Trophoblast cell (in vitro differentiated cells and primary cell): Measurements from ENCODE around the gene ADK.

Experiments
- DNase-seq, 2 donors: peaks; one replicate each; pipeline ENCODE4 v3.0.0-alpha.2; 2016
- H2AFZ ChIP-seq: 2 replicates; pipeline ENCODE4 v1.6.1; 2013; ENCODE audit warnings: low read length, moderate library complexity, mild to moderate bottlenecking; ENCODE audit not compliant: insufficient read depth, poor library complexity
- H2AK5ac ChIP-seq: 2 replicates; pipeline ENCODE4 v1.6.1; 2013; ENCODE audit warnings: mild to moderate bottlenecking, low read length
- H2BK120ac ChIP-seq: 2 replicates; pipeline ENCODE4 v1.6.1; 2013; ENCODE audit warnings: low read length, mild to moderate bottlenecking, moderate library complexity; ENCODE audit not compliant: insufficient read depth, poor library complexity
- H2BK12ac ChIP-seq: 2 replicates; pipeline ENCODE4 v1.6.1; 2013; ENCODE audit warnings: mild to moderate bottlenecking, low read length, moderate library complexity
- H2BK5ac ChIP-seq: 2 replicates; pipeline ENCODE4 v1.6.1; 2013; ENCODE audit warnings: low read length, low read depth, moderate library complexity, mild to moderate bottlenecking; ENCODE audit not compliant: poor library complexity
- H3K14ac ChIP-seq: 2 replicates; pipeline ENCODE4 v1.6.1; 2013; ENCODE audit warnings: mild to moderate bottlenecking, low read length
- H3K18ac ChIP-seq: 2 replicates; pipeline ENCODE4 v1.6.1; 2013; ENCODE audit warnings: mild to moderate bottlenecking, low read length
- H3K23ac ChIP-seq: 2 replicates; pipeline ENCODE4 v1.6.1; 2013; ENCODE audit warnings: low read length
- H3K27ac ChIP-seq: 2 replicates; pipeline ENCODE4 v1.5.1; 2013; ENCODE audit warnings: low read depth, mild to moderate bottlenecking, inconsistent platforms, low read length, moderate library complexity
- H3K27me3 ChIP-seq: 2 replicates; pipeline ENCODE4 v1.6.1; 2013; ENCODE audit warnings: inconsistent platforms, mild to moderate bottlenecking, low read length, moderate library complexity; ENCODE audit not compliant: insufficient read depth
- H3K36me3 ChIP-seq, 2 experiments: 1 replicate in 1 of 2; 2 replicates in 1 of 2; pipeline ENCODE4 v1.6.1; 2013; ENCODE audit warnings: low read length in 2 of 2, mild to moderate bottlenecking in 2 of 2, moderate library complexity in 1 of 2; ENCODE audit not compliant: insufficient read depth in 2 of 2, control insufficient read depth in 1 of 2
- H3K4ac ChIP-seq: 2 replicates; pipeline ENCODE4 v1.6.1; 2013; ENCODE audit warnings: low read depth, mild to moderate bottlenecking, low read length, moderate library complexity
- H3K4me1 ChIP-seq, 2 experiments: 1 replicate in 1 of 2; 2 replicates in 1 of 2; pipeline ENCODE4 v1.6.1; 2013; ENCODE audit warnings: low read length in 2 of 2, mild to moderate bottlenecking in 2 of 2, moderate library complexity in 1 of 2; ENCODE audit not compliant: insufficient read depth in 2 of 2, control insufficient read depth in 1 of 2
- H3K4me2 ChIP-seq: 2 replicates; pipeline ENCODE4 v1.6.1; 2013; ENCODE audit warnings: inconsistent platforms, mild to moderate bottlenecking, low read length, moderate library complexity
- H3K4me3 ChIP-seq: 2 replicates; pipeline ENCODE4 v1.5.1; 2013; ENCODE audit warnings: mild to moderate bottlenecking, low read depth, low read length, inconsistent platforms
- H3K79me1 ChIP-seq: one replicate; pipeline ENCODE4 v1.6.1; 2013; ENCODE audit warnings: low read length
- H3K79me2 ChIP-seq: 2 replicates; pipeline ENCODE4 v1.6.1; 2013; ENCODE audit warnings: low read length, mild to moderate bottlenecking; ENCODE audit not compliant: control insufficient read depth, insufficient read depth, poor library complexity
- H3K9ac ChIP-seq: 2 replicates; pipeline ENCODE4 v1.6.1; 2013; ENCODE audit warnings: mild to moderate bottlenecking, low read length
- H3K9me3 ChIP-seq: 2 replicates; pipeline ENCODE4 v1.6.1; 2013; ENCODE audit warnings: low read depth, mild to moderate bottlenecking, control low read depth, inconsistent platforms, low read length; ENCODE audit not compliant: insufficient read depth
- H4K12ac ChIP-seq: 2 replicates; pipeline ENCODE4 v1.6.1; 2013; ENCODE audit warnings: low read depth, mild to moderate bottlenecking, low read length, moderate library complexity
- H4K8ac ChIP-seq: 2 replicates; pipeline ENCODE4 v1.6.1; 2013; ENCODE audit warnings: low read depth, mild to moderate bottlenecking, low read length, moderate library complexity
- H4K91ac ChIP-seq: one replicate; pipeline ENCODE4 v1.6.1; 2013; ENCODE audit warnings: low read depth, mild to moderate bottlenecking, low read length, moderate library complexity
- WGBS: extraction: QIAGEN DNeasy Blood & Tissue Kit; methylation state at CpG from one replicate; pipeline ENCODE4 v1.1.7; 2013; ENCODE audit warnings: missing lambda C conversion rate; ENCODE audit not compliant: insufficient read length, insufficient coverage; ENCODE audit errors: extremely low coverage; 5-methylcytosine and 5-hydroxymethylcytosine counted together

ADK gene

DNA sequence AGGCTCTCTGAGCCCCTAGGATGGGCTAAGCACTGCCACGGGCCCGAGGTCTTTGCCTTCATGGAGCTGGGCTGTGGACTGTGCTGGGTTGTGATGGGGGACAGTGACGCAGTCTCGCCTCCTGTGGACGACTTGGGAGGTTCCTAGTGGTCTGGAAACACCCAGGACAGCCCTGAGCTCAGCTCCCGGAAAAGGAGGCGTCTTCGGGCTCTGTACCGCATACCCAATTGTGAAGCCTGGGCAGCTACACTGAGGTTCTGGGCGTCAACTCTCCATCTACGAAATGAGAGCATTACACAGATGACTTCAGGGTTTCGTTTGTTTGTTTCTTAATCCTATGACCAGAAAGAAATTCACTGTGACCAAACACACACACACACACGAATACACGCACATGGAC, 595.8 kb downstream of the ADK start:
- no peak overlapping the region for H2BK120ac ChIP-seq
- H3K4ac ChIP-seq, result no peak overlapping the region
- H4K12ac ChIP-seq, result no peak overlapping the region
- H3K18ac ChIP-seq, result no peak overlapping the region
- no peak overlapping the region for H3K27ac ChIP-seq
- no peak overlapping the region for H3K4me3 ChIP-seq
- no peak overlapping the region for H3K9ac ChIP-seq
- no peaks in the 10 kb centered on the region for H3K4me1 ChIP-seq
- WGBS, result no CpG with 5 or more reads among the region's 14 CpGs
- no peaks in the 10 kb centered on the region for H3K79me2 ChIP-seq
- H2AK5ac ChIP-seq, result no peak overlapping the region
- no peak overlapping the region for H4K91ac ChIP-seq
- no peaks in the 10 kb centered on the region for H3K79me1 ChIP-seq
- H3K14ac ChIP-seq, result no peak overlapping the region
- H2BK12ac ChIP-seq, result no peak overlapping the region
- no peaks in the 10 kb centered on the region for H3K36me3 ChIP-seq
- H3K4me2 ChIP-seq, result no peak overlapping the region
- H3K23ac ChIP-seq, result no peak overlapping the region
- no peak overlapping the region for H4K8ac ChIP-seq
- no peak for DNase-seq
- H3K9me3 ChIP-seq, result no peaks in the 10 kb centered on the region
- no peak overlapping the region for H2BK5ac ChIP-seq
- H3K27me3 ChIP-seq, result no peaks in the 10 kb centered on the region
- H2AFZ ChIP-seq, result no peak overlapping the region

DNA sequence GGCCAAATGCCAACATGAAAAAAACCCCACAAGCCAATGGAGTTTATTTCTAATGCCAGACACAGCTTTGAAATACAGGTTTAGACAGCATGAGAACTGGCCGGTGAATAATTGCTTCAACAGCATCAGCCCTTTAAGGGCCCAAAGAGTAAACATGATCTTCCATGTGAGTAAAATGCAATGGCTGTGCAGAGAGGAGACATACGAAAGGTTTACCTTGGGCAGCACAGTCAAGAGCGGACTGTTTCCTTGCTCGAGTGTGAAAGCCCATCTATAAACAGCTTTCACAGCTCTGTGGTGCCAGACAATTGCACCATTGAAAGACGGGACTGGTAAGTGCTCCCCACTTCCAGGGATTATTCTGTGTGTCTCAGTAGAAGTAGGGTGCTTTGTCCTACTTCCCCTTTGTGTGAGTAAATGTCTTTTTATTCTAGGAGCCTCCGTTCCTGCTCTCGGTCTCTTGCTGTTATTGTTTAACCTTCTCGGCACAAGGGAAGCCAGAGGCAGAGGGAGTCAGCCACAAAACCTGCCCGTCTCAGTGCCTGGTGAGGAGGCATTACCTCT, 597.5 kb downstream of the ADK start:
- no peak overlapping the region for H4K8ac ChIP-seq
- no peaks in the 10 kb centered on the region for H3K9me3 ChIP-seq
- no peak overlapping the region for H3K9ac ChIP-seq
- H3K79me2 ChIP-seq, result no peaks in the 10 kb centered on the region
- no peak overlapping the region for H3K18ac ChIP-seq
- no peaks in the 10 kb centered on the region for H3K36me3 ChIP-seq
- WGBS, result no CpG with 5 or more reads among the region's 9 CpGs
- no peak overlapping the region for H3K4me2 ChIP-seq
- H3K4ac ChIP-seq, result no peak overlapping the region
- DNase-seq, result no peak
- H3K4me1 ChIP-seq, result no peaks in the 10 kb centered on the region
- H2BK5ac ChIP-seq, result no peak overlapping the region
- no peak overlapping the region for H3K27ac ChIP-seq
- no peaks in the 10 kb centered on the region for H3K27me3 ChIP-seq
- H2BK120ac ChIP-seq, result no peak overlapping the region
- H2AFZ ChIP-seq, result no peak overlapping the region
- H3K4me3 ChIP-seq, result no peak overlapping the region
- no peak overlapping the region for H2AK5ac ChIP-seq
- H3K14ac ChIP-seq, result no peak overlapping the region
- no peaks in the 10 kb centered on the region for H3K79me1 ChIP-seq
- H4K91ac ChIP-seq, result no peak overlapping the region
- no peak overlapping the region for H2BK12ac ChIP-seq
- H4K12ac ChIP-seq, result no peak overlapping the region
- no peak overlapping the region for H3K23ac ChIP-seq

DNA sequence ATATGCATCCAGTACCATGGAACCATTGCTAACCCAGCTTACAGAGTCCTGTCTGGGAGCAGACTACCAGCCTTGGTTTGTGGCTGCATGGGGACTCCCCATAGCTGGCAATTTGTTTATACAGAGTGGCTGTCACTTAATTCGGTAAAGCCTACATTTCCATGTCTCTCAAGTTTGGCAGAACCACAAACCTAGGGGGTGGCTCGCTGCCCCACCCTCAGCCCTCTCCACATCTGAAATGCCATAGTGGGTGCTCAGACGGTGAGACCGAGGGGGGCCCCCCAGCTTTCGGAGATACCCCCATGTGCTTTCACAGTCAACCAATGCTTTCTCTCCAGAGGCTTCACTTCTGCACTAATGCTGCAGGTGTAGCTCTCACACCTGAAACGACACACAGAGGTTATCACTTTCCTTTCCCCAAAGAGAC, 599.8 kb downstream of the ADK start:
- no peak overlapping the region for H3K4me2 ChIP-seq
- no peak overlapping the region for H3K4me3 ChIP-seq
- H3K4ac ChIP-seq, result no peak overlapping the region
- H3K4me1 ChIP-seq, result no peaks in the 10 kb centered on the region
- H3K27ac ChIP-seq, result no peak overlapping the region
- no peak overlapping the region for H3K23ac ChIP-seq
- no peak overlapping the region for H2BK120ac ChIP-seq
- no peak overlapping the region for H2AK5ac ChIP-seq
- no CpG with 5 or more reads among the region's 6 CpGs for WGBS
- no peak overlapping the region for H3K18ac ChIP-seq
- H3K36me3 ChIP-seq, result no peaks in the 10 kb centered on the region
- no peak overlapping the region for H4K12ac ChIP-seq
- H3K14ac ChIP-seq, result no peak overlapping the region
- H3K9me3 ChIP-seq, result peaks cover 2% of the 10 kb centered on the region
- H2BK5ac ChIP-seq, result no peak overlapping the region
- H4K8ac ChIP-seq, result no peak overlapping the region
- no peak overlapping the region for H4K91ac ChIP-seq
- no peaks in the 10 kb centered on the region for H3K27me3 ChIP-seq
- DNase-seq, result no peak
- no peak overlapping the region for H3K9ac ChIP-seq
- no peak overlapping the region for H2AFZ ChIP-seq
- H2BK12ac ChIP-seq, result no peak overlapping the region
- H3K79me1 ChIP-seq, result no peaks in the 10 kb centered on the region
- H3K79me2 ChIP-seq, result no peaks in the 10 kb centered on the region

DNA sequence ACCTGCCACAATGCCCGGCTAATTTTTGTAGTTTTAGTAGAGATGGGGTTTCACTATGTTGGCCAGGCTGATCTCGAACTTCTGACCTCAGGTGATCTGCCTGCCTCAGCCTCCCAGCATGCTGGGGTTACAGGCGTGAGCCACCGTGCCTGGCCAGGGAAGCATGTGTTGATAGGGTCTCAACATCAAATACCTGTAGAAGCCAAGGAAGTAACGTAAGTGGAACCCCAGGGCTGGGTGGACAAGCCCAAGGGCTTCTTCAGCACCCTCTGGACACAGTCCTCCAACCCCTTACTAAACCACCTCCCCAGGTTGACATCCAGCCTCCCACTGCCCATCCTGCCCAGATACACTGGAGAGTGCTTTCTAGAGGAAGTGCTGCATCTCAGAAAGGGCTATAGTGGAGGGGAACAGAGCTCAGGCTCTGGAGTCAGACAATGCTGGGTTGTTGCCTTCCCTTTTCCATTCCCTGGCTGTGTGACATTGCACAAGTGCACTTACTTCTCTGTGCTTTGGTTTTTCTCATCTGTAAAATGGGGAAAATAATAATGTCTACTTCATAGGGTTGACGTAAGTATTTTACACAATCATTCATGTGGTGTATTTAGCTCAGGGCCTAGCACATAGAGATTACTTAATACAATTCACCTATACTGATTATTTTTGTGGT, 601.5 kb downstream of the ADK start:
- Histone ChIP-seq H3K27ac (no peak overlapping the region), H3K4me2 (no peak overlapping the region), H3K4me1 (no peaks in the 10 kb centered on the region), H2BK120ac (no peak overlapping the region), H4K8ac (no peak overlapping the region), H3K79me1 (no peaks in the 10 kb centered on the region), H3K18ac (no peak overlapping the region), H3K4ac (no peak overlapping the region), H4K91ac (no peak overlapping the region), H3K23ac (no peak overlapping the region), H3K79me2 (no peaks in the 10 kb centered on the region), H3K14ac (no peak overlapping the region), H2AFZ (no peak overlapping the region), H3K9me3 (peaks cover 2% of the 10 kb centered on the region), H2BK12ac (no peak overlapping the region), H3K9ac (no peak overlapping the region), H2AK5ac (no peak overlapping the region), H3K27me3 (no peaks in the 10 kb centered on the region), H3K4me3 (no peak overlapping the region), H4K12ac (no peak overlapping the region), H2BK5ac (no peak overlapping the region), H3K36me3 (no peaks in the 10 kb centered on the region)
- no peak for DNase-seq
- no CpG with 5 or more reads among the region's 6 CpGs for WGBS
